AG10803 (cell line): Measurements from ENCODE around the gene SBSN.

ENCODE experiments used
- DNase-seq: peaks from one replicate; pipeline ENCODE4 v3.0.0; 2010; ENCODE audit warnings: low read depth
- H3K4me3 ChIP-seq: 2 replicates; pipeline ENCODE4 v1.5.1; 2011; ENCODE audit warnings: mild to moderate bottlenecking, low read length, control low read depth
- CTCF ChIP-seq: conservative IDR thresholded peaks from 2 replicates; pipeline ENCODE4 v1.5.1; 2011; ENCODE audit warnings: mild to moderate bottlenecking, low read length, control low read depth, inconsistent platforms

SBSN gene

DNA sequence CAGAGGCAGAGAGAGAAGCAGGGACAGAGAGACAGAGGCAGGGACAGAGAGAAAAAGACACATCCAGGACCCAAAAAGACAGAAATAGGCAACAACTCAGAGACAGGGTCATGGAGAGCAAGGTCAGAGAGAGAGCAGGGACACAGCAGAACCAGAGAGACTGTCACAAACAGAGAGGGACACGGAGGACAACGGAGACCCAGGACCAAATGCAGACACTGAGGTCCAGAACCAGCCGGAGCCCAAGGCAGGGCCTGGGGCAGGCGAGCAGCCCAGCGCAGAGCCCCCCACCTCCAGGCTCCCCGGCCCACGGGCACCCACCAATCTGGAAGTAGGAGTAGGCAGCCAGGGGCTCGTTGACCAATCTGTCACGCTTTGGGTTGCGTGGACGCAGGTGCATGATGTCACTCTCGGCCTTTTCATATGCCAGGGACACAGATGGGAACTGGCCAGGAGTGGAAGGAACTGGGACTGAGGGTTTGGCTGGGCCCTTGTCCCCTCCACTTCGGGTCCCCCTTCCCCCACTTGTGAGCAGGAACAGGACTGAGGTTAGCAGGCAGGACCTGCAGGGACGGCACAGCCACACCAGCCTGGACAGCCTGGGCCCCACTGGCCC, 25.4 kb upstream of the SBSN start:
- DNase-seq, result no peak
- no peak for TF ChIP-seq CTCF
- H3K4me3 ChIP-seq, result no peak overlapping the region

DNA sequence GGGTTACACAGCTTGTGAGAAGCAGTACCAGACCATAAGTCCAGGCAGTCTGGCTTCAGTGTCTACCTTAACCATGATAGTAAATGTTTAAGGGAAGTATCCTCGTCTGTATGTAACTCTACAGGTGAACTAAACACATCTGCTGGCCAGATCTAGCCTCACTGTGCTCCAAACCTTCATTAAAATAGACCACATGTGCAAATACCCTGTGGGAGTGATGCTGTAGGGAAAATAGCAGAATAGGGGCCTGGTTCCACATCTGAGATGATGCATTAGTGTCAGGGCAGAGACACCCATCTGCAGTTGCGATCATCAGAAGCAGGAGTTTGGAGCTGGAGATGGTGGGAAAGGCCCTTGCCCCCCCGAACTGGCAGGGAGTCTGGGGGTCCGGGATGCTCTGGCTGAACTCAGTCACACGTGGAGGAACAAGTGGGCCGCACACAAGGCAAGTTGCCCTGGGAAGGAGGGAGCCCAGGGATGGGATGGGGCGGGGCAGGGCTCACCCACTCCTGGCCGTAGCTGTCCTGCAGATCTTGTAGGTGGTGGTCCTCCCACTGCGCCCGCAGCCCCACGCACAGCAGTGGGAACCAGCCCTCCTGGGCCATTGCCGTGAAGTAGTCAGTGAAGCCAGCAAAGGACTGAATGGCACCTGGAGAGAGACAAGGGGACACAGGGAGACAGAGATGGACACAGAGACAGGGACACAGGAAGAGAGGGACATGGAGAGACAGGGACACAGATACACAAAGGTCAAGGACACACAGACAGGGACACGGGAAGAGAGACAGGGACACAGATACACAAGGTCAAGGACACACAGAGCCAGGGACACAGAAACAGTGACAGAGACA, 24.6 kb upstream of the SBSN start:
- no peak for DNase-seq
- no peak for TF ChIP-seq CTCF
- H3K4me3 ChIP-seq, result no peak overlapping the region

DNA sequence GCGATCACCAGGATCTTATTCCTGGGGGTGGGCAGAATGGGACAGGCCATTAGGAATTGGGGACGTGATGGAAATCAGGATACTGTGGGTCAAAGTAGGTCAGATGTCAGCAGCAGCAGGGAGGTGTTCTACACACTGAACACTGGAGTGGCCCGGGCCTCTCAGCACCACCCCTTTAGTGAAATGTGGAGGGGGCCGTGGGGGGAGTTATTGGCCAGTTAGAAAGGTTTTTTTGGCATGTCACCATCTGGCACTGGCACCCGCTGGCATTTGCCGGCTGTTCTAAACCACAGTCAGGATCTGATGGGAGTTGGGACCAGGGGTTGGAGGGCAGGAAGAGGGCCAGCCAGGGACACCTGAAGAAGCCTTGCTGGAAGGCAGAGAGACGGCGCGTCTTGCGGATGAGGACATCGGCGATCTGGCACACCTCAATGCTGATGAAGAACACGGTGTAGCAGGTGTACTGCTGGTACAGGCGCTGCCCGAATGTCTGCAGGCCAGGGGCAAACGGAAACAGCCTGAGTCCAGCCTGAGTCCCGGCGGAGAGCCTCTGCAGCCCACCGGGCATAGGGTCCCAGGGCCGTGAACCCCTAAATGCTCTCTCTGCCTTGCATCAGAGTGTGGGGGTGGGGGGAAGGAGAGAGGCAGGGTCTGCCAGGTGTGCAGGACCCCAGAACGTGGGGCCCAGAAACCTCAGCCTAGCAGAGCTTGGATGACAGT, 23.1 kb upstream of the SBSN start:
- DNase-seq, result no peak
- H3K4me3 ChIP-seq, result no peak overlapping the region
- TF ChIP-seq CTCF, result no peak

GRCh38 chr19:35549879-35550523, 21.9 kb upstream of the SBSN start:
- no peak for TF ChIP-seq CTCF
- no peak overlapping the region for H3K4me3 ChIP-seq
- no peak for DNase-seq

DNA sequence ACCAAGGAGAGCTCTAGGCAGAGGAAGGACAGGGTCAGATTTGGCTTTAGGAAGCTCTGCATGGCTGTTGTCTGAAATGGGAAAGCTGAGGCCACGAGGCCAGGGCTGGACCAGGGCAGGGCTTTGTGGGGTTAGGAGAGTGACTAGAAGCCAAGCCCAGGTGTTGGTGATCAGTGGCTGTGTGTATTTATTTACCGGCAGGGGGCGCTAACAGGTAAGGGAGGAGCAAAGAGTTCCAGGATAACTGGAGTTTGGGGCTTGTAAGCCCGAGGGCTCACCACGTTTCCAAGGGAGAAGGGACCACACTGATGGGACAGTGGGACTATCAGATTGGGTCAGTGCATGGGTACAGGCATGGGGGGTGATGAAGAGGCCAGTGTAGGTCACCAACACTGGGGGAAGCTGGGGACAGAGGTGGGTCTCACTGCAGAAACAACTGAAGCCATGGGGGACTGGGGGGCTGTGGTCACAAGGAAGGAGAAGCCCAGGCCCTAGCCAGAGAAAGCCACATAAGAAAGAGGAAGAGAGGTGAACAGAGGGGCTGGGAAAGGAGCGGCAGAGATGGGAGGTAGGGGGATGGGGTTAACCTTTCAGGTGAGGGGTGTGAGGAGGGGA, 21.2 kb upstream of the SBSN start:
- peak; percentile 68 for TF ChIP-seq CTCF
- no peak overlapping the region for H3K4me3 ChIP-seq

GRCh38 chr19:35546532-35546931, 18.4 kb upstream of the SBSN start:
- peak overlapping the region; percentile 86 for H3K4me3 ChIP-seq
- no peak for TF ChIP-seq CTCF
- no peak for DNase-seq

More for the DNA sequence above, 21.2 kb upstream of the SBSN start:
- peak; percentile 66 for DNase-seq
